ENCODE data around the gene C1QBP. TPM values are rescaled to one million over a fixed set of nuclear protein-coding genes. Genes with fewer than 3 reads are reported as not detected.

C1QBP gene
- total RNA-seq, 1 donor from 2014 or later, result 142 TPM

Other genes starting within 250 kb of the C1QBP start
- gene ZNF594, start 247.3 kb downstream of the C1QBP start, total RNA-seq, result 8.9 TPM
- gene SCIMP, start 204.3 kb downstream of the C1QBP start, total RNA-seq, result 2.1 TPM
- gene RABEP1, start 156.9 kb downstream of the C1QBP start, total RNA-seq, result 26.6 TPM
- 46.4 TPM for gene NUP88, start 19.5 kb downstream of the C1QBP start, total RNA-seq
- 32.4 TPM for gene RPAIN, start 19.0 kb downstream of the C1QBP start, total RNA-seq
- gene DHX33, start 29.8 kb upstream of the C1QBP start, total RNA-seq, result 7.3 TPM
- gene DERL2, start 47.0 kb upstream of the C1QBP start, total RNA-seq, result 26.1 TPM
- gene MIS12, start 47.4 kb upstream of the C1QBP start, total RNA-seq, result 25.6 TPM
- gene NLRP1, start 145.4 kb upstream of the C1QBP start, total RNA-seq, result 24.0 TPM

All from skeletal muscle tissue (tissue), 1 donor.